Mammary epithelial cell (primary cell): ENCODE results near the gene COA5.

ENCODE experiments used
- EZH2 ChIP-seq: IDR thresholded peaks from 2 replicates; pipeline ENCODE4 v1.6.1; 2012; ENCODE audit warnings: low read length, inconsistent platforms, borderline replicate concordance
- TF ChIP-seq, protein P1 (sequence below), 2 donors: IDR thresholded peaks in 1 of 2; conservative IDR thresholded peaks in 1 of 2; 2 replicates each; pipeline ENCODE4 v1.5.1; 2011 to 2012; ENCODE audit warnings: inconsistent platforms in 2 of 2, low read length in 2 of 2, mild to moderate bottlenecking in 2 of 2, control low read depth in 1 of 2, low read depth in 1 of 2; ENCODE audit not compliant: insufficient read depth in 1 of 2; ENCODE audit errors: extremely low read depth in 1 of 2

DNA sequence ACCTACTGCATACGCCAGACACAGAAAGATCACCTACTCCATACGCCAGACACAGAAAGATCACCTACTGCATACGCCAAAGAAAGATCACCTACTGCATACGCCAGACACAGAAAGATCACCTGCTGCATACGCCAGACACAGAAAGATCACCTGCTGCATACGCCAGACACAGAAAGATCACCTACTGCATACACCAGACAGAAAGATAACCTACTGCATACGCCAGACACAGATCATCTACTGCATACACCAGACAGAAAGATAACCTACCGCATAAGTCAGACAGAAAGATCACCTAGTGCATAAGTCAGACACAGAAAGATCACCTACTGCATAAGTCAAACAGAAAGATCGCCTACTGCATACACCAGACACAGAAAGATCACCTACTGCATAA lies 25.8 kb downstream of the COA5 start:
- TF ChIP-seq, protein P1, sequence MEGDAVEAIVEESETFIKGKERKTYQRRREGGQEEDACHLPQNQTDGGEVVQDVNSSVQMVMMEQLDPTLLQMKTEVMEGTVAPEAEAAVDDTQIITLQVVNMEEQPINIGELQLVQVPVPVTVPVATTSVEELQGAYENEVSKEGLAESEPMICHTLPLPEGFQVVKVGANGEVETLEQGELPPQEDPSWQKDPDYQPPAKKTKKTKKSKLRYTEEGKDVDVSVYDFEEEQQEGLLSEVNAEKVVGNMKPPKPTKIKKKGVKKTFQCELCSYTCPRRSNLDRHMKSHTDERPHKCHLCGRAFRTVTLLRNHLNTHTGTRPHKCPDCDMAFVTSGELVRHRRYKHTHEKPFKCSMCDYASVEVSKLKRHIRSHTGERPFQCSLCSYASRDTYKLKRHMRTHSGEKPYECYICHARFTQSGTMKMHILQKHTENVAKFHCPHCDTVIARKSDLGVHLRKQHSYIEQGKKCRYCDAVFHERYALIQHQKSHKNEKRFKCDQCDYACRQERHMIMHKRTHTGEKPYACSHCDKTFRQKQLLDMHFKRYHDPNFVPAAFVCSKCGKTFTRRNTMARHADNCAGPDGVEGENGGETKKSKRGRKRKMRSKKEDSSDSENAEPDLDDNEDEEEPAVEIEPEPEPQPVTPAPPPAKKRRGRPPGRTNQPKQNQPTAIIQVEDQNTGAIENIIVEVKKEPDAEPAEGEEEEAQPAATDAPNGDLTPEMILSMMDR (conservative IDR thresholded peaks at IDR 0.05 in 1 of 2, IDR thresholded peaks at IDR 0.05 in 1 of 2; ENCODE audit: extremely low read depth in 1 of 2, insufficient read depth in 1 of 2, low read depth in 1 of 2, low read length in 2 of 2) = no peak
- TF ChIP-seq EZH2 = no peak
